Thymus (tissue), 2 donors: ENCODE measurements around the gene TMEM138. TPM values are rescaled to one million over a fixed set of nuclear protein-coding genes. Genes with fewer than 3 reads are reported as not detected.

Experiments
- polyA plus RNA-seq: library from polyadenylated mRNA; stranded (reverse); fragments of 200-250 nt; gene quantifications from one replicate; pipeline ENCODE4 v1.2.3, GENCODE V29; 2013
- total RNA-seq: library from RNA; stranded (reverse); fragments of 120-200 nt; gene quantifications from one replicate; pipeline ENCODE4 v1.2.4, GENCODE V29; 2013
- donor health status: healthy.

Gene TMEM138
- total and polyA plus RNA-seq, 2 donors = 26.3 to 53.3 TPM

Other genes starting within 250 kb of the TMEM138 start
- gene VPS37C, start 200.9 kb upstream of the TMEM138 start, total RNA-seq = 3.5 TPM
- gene VPS37C, start 200.9 kb upstream of the TMEM138 start, polyA plus RNA-seq = 9.4 TPM
- gene PGA3, start 158.9 kb upstream of the TMEM138 start, total RNA-seq = 0.80 TPM
- gene PGA3, start 158.9 kb upstream of the TMEM138 start, polyA plus RNA-seq = 1.3 TPM
- gene PGA4, start 140.0 kb upstream of the TMEM138 start, total RNA-seq = 0.66 TPM
- 4.6 TPM for gene PGA4, start 140.0 kb upstream of the TMEM138 start, polyA plus RNA-seq
- 0.19 TPM for gene PGA5, start 121.2 kb upstream of the TMEM138 start, total RNA-seq
- gene PGA5, start 121.2 kb upstream of the TMEM138 start, polyA plus RNA-seq = 1.4 TPM
- gene VWCE, start 67.1 kb upstream of the TMEM138 start, total RNA-seq = 2.4 TPM
- 11.5 TPM for gene VWCE, start 67.1 kb upstream of the TMEM138 start, polyA plus RNA-seq
- gene DDB1, start 29.3 kb upstream of the TMEM138 start, total RNA-seq = 197 TPM
- gene DDB1, start 29.3 kb upstream of the TMEM138 start, polyA plus RNA-seq = 129 TPM
- 19.8 TPM for gene TKFC, start 29.1 kb upstream of the TMEM138 start, total RNA-seq
- 47.4 TPM for gene TKFC, start 29.1 kb upstream of the TMEM138 start, polyA plus RNA-seq
- 16.0 TPM for gene CYB561A3, start 492 bp upstream of the TMEM138 start, total RNA-seq
- gene CYB561A3, start 492 bp upstream of the TMEM138 start, polyA plus RNA-seq = 20.5 TPM
- gene TMEM216, start 30.2 kb downstream of the TMEM138 start, total RNA-seq = 11.9 TPM
- gene TMEM216, start 30.2 kb downstream of the TMEM138 start, polyA plus RNA-seq = 21.5 TPM
- gene CPSF7, start 67.6 kb downstream of the TMEM138 start, total RNA-seq = 25.4 TPM
- 76.3 TPM for gene CPSF7, start 67.6 kb downstream of the TMEM138 start, polyA plus RNA-seq
- 34.8 TPM for gene SDHAF2, start 67.8 kb downstream of the TMEM138 start, total RNA-seq
- 59.9 TPM for gene SDHAF2, start 67.8 kb downstream of the TMEM138 start, polyA plus RNA-seq
- 4.1 TPM for gene LRRC10B, start 146.4 kb downstream of the TMEM138 start, total RNA-seq
- gene LRRC10B, start 146.4 kb downstream of the TMEM138 start, polyA plus RNA-seq = 2.7 TPM
- 0.14 TPM for gene SYT7, start 218.7 kb downstream of the TMEM138 start, total RNA-seq
- gene SYT7, start 218.7 kb downstream of the TMEM138 start, polyA plus RNA-seq = 1.3 TPM